GM12878 (cell line): ENCODE results near the gene DUT. TPM values are rescaled to one million over a fixed set of nuclear protein-coding genes. Genes with fewer than 3 reads are reported as not detected.
"Not testable (repeated sequence)": the region's sequence is repeated elsewhere in the genome, so short reads cannot be mapped to it uniquely, and the experiment has no call there.

Experiments used
- ATAC-seq: fragments of 200-7000 bp; cut with Tn5 transposase; 3 replicates; pipeline ENCODE4 v1.9.1; 2020; ENCODE audit warnings: mild to moderate bottlenecking, moderate library complexity
- BruUV-seq: library from RNA; stranded (reverse); fragments of 400-500 nt; replicated peaks from 2 replicates; lab custom pipeline; 2021; lab: Mats Ljungman, UMichigan
- CTCF ChIA-PET: fragments of 300-600 bp; sonication (Branson Sonifier 250); formaldehyde crosslinking; extraction: SDS; loops from one replicate; lab custom pipeline; 2021; ENCODE audit warnings: inconsistent platforms; lab: Yijun Ruan, JAX
- POLR2A ChIA-PET: fragments of 350-600 bp; formaldehyde crosslinking; extraction: SDS; loops from one replicate; lab custom pipeline; 2021; ENCODE audit warnings: inconsistent platforms; lab: Charles Lee
- RAD21 ChIA-PET: fragments of 300-600 bp; sonication (Branson Sonifier 250); formaldehyde crosslinking; loops from one replicate; lab custom pipeline; 2023; ENCODE audit warnings: antibody characterized with exemption; ENCODE audit not compliant: unreplicated experiment; lab: Charles Lee
- SMC1A ChIA-PET: fragments of 300-600 bp; sonication (Branson Sonifier 250); formaldehyde crosslinking; loops from one replicate; lab custom pipeline; 2023; ENCODE audit not compliant: unreplicated experiment, uncharacterized antibody; lab: Charles Lee
- DNase-seq: peaks from one replicate; pipeline ENCODE4 v3.0.0-alpha.2; 2011; ENCODE audit warnings: low read depth, low spot score
- FAIRE-seq: peaks from 3 replicates; lab custom pipeline; 2011; peaks lifted over from hg19 to GRCh38; lab: Jason Lieb, UNC
- H2AFZ ChIP-seq: 2 replicates; pipeline ENCODE4 v1.6.0; 2011; ENCODE audit warnings: low read depth, low read length, control low read depth; ENCODE audit not compliant: control insufficient read depth
- H3K27ac ChIP-seq: 2 replicates; pipeline ENCODE4 v1.5.1; 2011; ENCODE audit warnings: control low read depth; ENCODE audit not compliant: control insufficient read depth, insufficient read depth
- H3K27me3 ChIP-seq, 2 experiments: replicated peaks in 1 of 2; 2 replicates each; pipeline versions ENCODE4 v1.6.0 to v1.6.1; 2011; ENCODE audit warnings: low read length in 1 of 2; ENCODE audit not compliant: control insufficient read depth in 2 of 2, insufficient read depth in 2 of 2
- H3K36me3 ChIP-seq, 2 experiments: 2 replicates each; pipeline ENCODE4 v1.5.1; 2011; ENCODE audit warnings: low read length in 1 of 2; ENCODE audit not compliant: control insufficient read depth in 2 of 2, insufficient read depth in 2 of 2
- H3K4me1 ChIP-seq: 2 replicates; pipeline ENCODE4 v1.6.1; 2011; ENCODE audit warnings: mild to moderate bottlenecking, low read length, moderate library complexity, mixed read lengths; ENCODE audit not compliant: control insufficient read depth, insufficient read depth
- H3K4me2 ChIP-seq: 2 replicates; pipeline ENCODE4 v1.6.0; 2011; ENCODE audit warnings: control low read depth; ENCODE audit not compliant: control insufficient read depth, insufficient read depth
- H3K4me3 ChIP-seq: fragments of 200-600 bp; sonication (generic); 2 replicates; pipeline ENCODE4 v1.5.1; 2016
- H3K79me2 ChIP-seq: 2 replicates; pipeline ENCODE4 v1.6.0; 2011; ENCODE audit warnings: low read length; ENCODE audit not compliant: control insufficient read depth, insufficient read depth
- H3K9ac ChIP-seq: 2 replicates; pipeline ENCODE4 v1.8.0; 2011; ENCODE audit warnings: low read length, control low read depth, mixed read lengths; ENCODE audit not compliant: control insufficient read depth, insufficient read depth
- H3K9me3 ChIP-seq: replicated peaks from 3 replicates; pipeline ENCODE4 v1.5.1; 2011; ENCODE audit warnings: mild to moderate bottlenecking, low read length; ENCODE audit not compliant: control insufficient read depth, insufficient read depth
- H4K20me1 ChIP-seq: 2 replicates; pipeline ENCODE4 v1.6.0; 2011; ENCODE audit not compliant: control insufficient read depth, insufficient read depth
- IKZF1 ChIP-seq: fragments of 450-650 bp; conservative IDR thresholded peaks from 2 replicates; pipeline ENCODE4 v1.6.1; 2017; ENCODE audit warnings: antibody characterized with exemption, mild to moderate bottlenecking
- IKZF2 ChIP-seq, 2 experiments: fragments of 450-650 bp; IDR thresholded peaks; 2 replicates each; pipeline ENCODE4 v1.6.1; 2017; ENCODE audit warnings: mild to moderate bottlenecking in 2 of 2, moderate library complexity in 2 of 2
- SMARCA5 ChIP-seq: fragments of 450-650 bp; IDR thresholded peaks from 2 replicates; pipeline ENCODE4 v1.6.1; 2017; ENCODE audit warnings: mild to moderate bottlenecking
- SPI1 ChIP-seq: IDR thresholded peaks from 2 replicates; pipeline ENCODE4 v1.6.1; 2011; ENCODE audit warnings: low read depth, mild to moderate bottlenecking, low read length, moderate library complexity, borderline replicate concordance; ENCODE audit not compliant: insufficient read depth
- WGBS: methylation state at CpG from one replicate; pipeline ENCODE4 v1.1.6; 2016; ENCODE audit warnings: low lambda C conversion rate; ENCODE audit not compliant: insufficient replicate concordance, insufficient coverage; ENCODE audit errors: missing lambda C conversion rate; 5-methylcytosine and 5-hydroxymethylcytosine counted together
- in situ Hi-C: fragments of 300-500 bp; cut with MboI; formaldehyde crosslinking; loops from 9 replicates; pipeline ENCODE4 v1.14.3; 2018; ENCODE audit warnings: mixed read lengths
- intact Hi-C: fragments of 100-400 bp; cut with micrococcal nuclease; formaldehyde crosslinking; loops from one replicate; pipeline ENCODE4 v1.14.2; 2022; ENCODE audit not compliant: unreplicated experiment
- polyA plus RNA-seq, 11 experiments: library from polyadenylated mRNA; depleted of rRNA in 4 of 11; unstranded in 6 of 11; stranded (reverse) in 5 of 11; fragments of >200 nt; fragmentation: Nextera tagmentation in 4 of 11; fragmentation: Illumina TruSeq in 1 of 11; extraction: Ambion mirVana in 4 of 11; extraction: Trizol in 1 of 11; gene quantifications; 1 replicate in 1 of 11; 2 replicates in 10 of 11; pipeline versions ENCODE4 v1.2.1 to v1.2.3, GENCODE V29; 2011 to 2016; ENCODE audit warnings: inconsistent platforms in 2 of 11, missing spikeins in 2 of 11, low read depth in 1 of 11
- total RNA-seq, 4 experiments: library from RNA; depleted of rRNA in 3 of 4; stranded (reverse); fragments of >200 nt in 3 of 4; fragmentation: Illumina TruSeq in 1 of 4; extraction: Trizol in 1 of 4; gene quantifications; 2 replicates each; pipeline versions ENCODE4 v1.2.1 to v1.2.3, GENCODE V29; 2013 to 2021

The DUT gene
- total and polyA plus RNA-seq, 10 of the 15 experiments (the other 5 are each of a cell fraction or from before 2014, with no cell fraction given) = 20.1 to 452 (median 149) TPM

DNA sequence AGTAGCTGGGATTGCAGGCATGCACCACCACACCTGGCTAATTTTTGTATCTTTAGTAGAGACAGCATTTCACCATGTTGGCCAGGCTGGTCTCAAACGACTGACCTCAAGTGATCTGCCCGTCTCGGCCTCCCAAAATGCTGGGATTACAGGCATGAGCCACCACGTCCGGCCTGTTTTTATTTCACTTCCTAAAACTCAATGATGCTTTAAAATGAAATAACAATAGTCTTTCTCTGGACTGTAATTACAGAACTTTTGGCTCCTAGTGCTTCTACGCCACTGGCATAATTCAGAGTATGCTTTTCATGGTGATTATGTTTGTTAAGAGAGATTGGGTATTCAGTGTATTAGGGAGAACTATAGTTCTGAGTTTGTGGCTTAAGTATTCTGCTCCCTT, 5.0 kb upstream of the DUT start:
- H3K27ac ChIP-seq, H3K27me3 ChIP-seq, H3K9me3 ChIP-seq, FAIRE-seq, H4K20me1 ChIP-seq, H3K4me3 ChIP-seq, intact Hi-C loops, H3K9ac ChIP-seq, DNase-seq, H2AFZ ChIP-seq, BruUV-seq, H3K36me3 ChIP-seq: not testable (repeated sequence)
- peak; percentile 57; the same call in 1 of the 2 replicates for TF ChIP-seq SPI1
- 0 out of 2 replicates have a peak, but pooled peaks have one; percentile 20 for TF ChIP-seq IKZF1
- peak; percentile 38 to 43; a peak in 2 of 4 replicates for TF ChIP-seq IKZF2 (IDR thresholded peaks at IDR 0.05)
- TF ChIP-seq SMARCA5 = 0 out of 2 replicates have a peak, but pooled peaks have one; percentile 46
- ChIA-PET RAD21 (interaction anchor here (1.5 kb wide), 1 partner anchor 8 kb away, joined by 3 read pairs; no protein-coding TSS in a partner anchor), POLR2A (interaction anchor here (1.0 kb wide), 1 partner anchor 15 kb away, joined by 3 read pairs; no protein-coding TSS in a partner anchor), CTCF (interaction anchor here (1.0 to 2.4 kb wide), 5 partner anchors 10 to 37 kb away, joined by 3 to 9 read pairs (median 4); no protein-coding TSS in a partner anchor), SMC1A (interaction anchor here (0.7 to 2.4 kb wide), 7 partner anchors 9 to 40 kb away, joined by 3 to 11 read pairs (median 3); no protein-coding TSS in a partner anchor)
- peaks cover 13% of the 10 kb centered on the region for H3K79me2 ChIP-seq
- 37% methylated on average over 6 of the region's 6 CpGs for WGBS
- H3K4me2 ChIP-seq = peak overlapping the region; percentile 47; the same call in 1 of the 2 replicates
- ATAC-seq = peak; percentile 12
- in situ Hi-C loops = loop anchor here (25.0 kb wide), 1 partner anchor 1286 kb away; the partner anchor contains the start of genes DTWD1 and FAM227B
- peaks cover 11% of the 10 kb centered on the region; the same call in 1 of the 2 replicates for H3K4me1 ChIP-seq
